GM03348 (cell line): ENCODE data around the gene S100A13.
A peak's percentile ranks its signal among the peaks of the same experiment; 100 is the strongest.
"Not testable (repeated sequence)": the region's sequence is repeated elsewhere in the genome, so short reads cannot be mapped to it uniquely, and the experiment has no call there.

Experiments
- DNase-seq: peaks from one replicate; pipeline ENCODE4 v3.0.0; 2012; ENCODE audit warnings: low spot score

The S100A13 gene

DNA sequence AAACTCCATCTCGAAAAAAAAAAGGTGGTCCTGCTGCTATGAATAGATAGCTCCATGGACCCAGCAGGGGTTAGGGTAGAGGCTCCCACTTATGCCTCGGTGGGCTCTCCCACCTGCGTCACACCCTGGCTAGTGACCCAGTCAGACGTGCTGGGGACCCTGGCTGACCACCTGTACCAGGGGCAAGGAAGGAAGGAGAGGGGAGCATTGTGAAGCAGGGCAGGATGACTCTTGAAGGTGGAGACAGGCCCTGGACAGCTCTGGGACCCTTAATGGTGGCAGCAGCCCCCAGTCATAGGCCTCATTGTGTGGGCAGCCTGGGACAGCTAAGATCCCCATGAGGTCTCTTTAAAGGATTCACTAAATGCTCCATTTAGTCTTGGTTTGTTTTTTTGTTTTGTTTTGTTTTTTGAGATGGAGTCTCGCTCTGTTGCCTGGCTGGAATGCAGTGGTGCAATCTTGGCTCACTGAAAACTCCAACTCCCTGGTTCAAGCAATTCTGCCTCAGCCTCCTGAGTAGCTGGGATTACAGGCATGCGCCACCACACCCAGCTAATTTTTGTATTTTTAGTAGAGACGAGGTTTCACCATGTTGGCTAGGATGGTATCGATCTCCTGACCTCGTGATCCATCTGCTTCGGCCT is 20.8 kb upstream of the S100A13 start:
- DNase-seq = no peak

DNA sequence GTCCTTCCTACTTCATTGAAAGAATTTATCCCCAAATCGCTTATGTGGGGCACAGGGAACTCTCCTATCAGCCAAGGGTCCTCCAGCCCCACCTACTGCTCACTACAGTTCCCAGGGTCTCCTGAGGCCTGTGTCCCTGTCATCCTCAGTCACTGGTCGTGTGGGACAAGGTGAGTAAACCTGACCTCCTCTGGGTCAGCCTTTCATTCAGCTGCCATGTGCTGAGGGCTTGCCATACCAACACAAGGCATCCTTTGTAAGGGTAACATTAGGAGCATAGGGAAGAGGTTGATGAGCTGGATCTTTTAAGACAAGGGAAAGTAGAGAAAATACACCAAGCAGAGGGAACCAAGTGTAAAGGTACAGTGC is 20.0 kb upstream of the S100A13 start:
- no peak for DNase-seq

DNA sequence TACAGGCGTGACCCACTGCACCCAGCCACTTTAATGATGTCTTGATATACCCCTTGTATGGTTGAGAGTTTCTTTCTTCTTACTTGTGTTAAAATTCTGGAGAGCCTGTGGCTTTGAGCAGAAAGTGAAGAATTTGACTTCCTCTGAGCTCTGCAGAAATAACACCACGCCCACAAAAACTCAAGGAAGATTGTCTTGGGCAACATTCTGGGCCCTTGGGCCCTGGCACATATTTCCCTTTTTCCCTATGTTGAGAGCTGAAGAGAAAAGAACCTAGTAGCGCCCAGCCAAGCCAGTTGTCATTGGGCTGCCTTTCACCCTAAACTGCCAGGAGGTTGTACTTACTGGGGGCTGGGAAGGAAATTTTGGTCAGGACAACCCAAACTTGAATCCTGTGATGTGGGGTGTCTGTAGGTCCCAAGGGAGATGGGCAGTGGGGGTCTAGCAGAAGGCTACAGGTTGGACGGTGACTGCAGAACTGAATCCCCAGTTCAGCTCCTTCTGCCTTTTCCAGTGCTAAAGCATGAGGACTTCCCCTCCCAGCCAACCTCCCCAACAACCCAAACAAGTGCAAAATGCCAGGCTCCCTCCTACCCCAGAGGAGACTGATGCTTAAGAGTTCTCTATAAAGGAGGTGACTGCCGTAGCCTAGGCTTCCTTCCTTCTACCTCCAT is 19.5 kb upstream of the S100A13 start:
- DNase-seq = no peak

DNA sequence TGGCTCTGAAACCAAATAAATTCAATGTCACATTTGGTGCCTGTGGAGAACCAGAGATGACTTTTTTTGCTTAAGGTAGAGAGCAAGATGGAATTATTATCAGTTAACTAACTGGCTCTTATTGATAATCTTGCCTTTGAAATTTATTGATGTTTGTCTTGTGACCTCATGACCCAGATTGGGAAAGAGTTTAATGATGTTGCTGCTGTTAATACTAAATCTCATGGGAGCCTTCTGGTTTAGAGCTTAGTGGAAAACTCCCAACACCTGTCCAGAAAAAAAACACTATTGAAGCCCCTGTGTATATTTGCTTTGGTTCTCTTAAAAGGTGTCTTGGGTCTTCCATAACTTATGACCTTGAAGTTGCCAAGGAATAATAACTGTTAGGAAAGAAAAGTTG is 16.5 kb upstream of the S100A13 start:
- no peak for DNase-seq

DNA sequence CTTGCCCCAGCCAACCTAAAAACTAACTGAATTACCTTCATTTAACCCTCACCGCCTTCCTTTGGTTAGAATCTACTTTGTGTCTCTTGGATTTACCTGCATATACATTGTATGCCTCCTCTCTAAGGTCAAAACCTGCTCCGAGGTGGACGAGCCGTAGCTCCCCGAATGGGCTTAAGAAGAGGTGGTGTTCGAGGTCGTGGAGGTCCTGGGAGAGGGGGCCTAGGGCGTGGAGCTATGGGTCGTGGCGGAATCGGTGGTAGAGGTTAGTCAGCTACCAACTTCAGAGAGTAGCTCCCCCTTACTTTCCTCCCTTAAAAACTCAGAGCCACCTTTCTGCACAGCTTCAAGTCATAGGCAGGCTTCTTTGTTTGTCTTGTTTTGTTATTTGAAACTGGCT is 15.8 kb upstream of the S100A13 start:
- no peak for DNase-seq

DNA sequence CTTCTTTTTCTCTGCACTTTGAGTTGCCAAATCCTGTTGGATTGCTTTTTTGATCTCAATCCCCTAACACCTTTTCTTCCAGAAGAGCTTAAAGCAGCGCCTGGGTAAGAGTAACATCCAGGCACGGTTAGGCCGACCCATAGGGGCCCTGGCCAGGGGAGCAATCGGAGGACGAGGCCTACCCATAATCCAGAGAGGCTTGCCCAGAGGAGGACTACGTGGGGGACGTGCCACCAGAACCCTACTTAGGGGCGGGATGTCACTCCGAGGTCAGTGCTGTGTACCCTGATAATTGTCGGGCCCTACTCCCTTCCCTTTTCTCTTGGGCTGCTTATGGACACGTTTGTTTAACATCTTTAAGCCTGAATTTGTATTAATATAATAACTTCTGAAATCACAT is 14.9 kb upstream of the S100A13 start:
- no peak for DNase-seq

DNA sequence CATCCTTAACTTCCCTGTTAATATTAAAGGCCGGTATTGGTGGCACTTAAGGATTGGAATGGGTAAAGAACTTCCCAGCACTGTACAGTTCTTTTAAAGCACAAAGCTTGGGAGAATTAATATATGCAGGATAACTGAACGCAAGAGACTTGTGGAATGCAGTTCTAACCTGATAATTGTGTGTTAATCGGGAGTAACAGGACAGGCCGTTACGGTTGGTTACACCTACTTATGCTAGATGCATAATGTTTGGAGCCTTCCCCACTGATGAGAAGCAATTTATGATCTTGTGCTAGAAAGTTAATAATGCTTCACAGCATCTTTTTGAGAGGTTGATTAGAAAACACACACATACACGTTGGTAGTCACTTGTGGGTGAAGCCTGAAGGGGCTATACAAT is 13.6 kb upstream of the S100A13 start:
- no peak for DNase-seq

DNA sequence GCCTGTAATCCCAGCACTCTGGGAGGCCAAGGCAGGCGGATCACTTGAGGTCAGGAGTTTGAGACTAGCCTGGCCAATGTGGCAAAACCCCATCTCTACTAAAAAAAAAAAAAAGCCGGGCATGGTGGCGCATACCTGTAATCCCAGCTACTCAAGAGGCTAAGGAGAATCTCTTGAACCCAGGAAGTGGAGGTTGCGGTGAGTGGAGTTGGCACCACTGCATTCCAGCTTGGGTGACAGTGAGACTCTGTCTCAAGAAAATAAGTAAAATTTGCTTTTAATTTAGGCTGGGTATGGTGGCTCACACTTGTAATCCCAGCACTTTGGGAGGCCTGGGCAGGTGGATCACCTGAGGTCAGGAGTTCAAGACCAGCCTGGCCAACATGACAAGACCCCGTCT is 12.9 kb upstream of the S100A13 start:
- not testable (repeated sequence) for DNase-seq

DNA sequence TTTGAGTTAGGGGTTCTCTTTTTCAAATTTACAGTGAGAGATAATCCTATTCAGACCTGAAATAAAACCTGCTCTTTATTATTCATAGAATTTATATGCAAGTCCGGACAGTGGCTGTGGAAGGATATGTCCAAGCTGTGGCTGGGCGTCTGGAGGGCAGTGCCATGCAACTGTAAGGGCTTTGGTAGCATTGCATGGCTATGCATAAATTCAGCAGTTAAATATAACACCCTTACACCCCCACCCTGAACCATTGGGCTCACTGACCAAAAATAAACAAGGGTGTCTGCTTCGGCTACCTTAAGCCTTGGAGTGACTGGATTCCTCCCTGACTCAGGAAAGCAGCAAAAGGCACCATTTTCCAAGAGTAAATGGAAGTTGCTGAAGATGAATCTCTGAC is 12.0 kb upstream of the S100A13 start:
- DNase-seq = no peak

DNA sequence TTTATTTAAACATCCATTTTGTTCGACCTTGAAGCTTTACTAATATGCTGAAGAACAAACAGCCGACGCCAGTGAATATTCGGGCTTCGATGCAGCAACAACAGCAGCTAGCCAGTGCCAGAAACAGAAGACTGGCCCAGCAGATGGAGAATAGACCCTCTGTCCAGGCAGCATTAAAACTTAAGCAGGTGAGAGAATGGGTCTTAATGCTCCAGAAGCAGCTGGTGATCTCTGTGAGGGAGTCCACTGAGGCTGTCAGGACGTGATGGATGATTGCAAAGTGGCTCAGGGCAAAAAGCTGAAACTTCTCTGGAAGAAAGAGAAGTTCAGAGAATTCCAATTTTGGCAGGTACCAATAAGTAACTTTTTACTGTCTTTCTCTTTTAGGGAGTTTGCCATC is 11.0 kb upstream of the S100A13 start:
- no peak for DNase-seq

DNA sequence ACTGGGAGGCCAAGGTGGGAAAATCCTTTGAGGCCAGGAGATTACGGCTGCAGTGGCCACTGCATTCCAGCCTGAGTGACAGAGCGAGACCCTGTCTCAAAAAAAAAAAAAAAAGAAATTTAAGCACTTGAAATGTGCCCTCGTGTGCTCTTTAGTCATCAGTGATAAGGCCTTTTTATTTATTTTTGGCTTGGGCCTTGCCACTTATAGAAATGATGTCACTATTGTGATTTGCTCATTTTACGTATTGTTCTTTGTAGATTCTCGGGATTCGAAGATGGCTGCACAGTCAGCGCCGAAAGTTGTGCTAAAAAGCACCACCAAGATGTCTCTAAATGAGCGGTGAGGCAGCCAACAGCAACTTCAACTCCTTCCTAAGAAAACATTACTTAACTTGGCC is 9.0 kb upstream of the S100A13 start:
- DNase-seq = no peak

DNA sequence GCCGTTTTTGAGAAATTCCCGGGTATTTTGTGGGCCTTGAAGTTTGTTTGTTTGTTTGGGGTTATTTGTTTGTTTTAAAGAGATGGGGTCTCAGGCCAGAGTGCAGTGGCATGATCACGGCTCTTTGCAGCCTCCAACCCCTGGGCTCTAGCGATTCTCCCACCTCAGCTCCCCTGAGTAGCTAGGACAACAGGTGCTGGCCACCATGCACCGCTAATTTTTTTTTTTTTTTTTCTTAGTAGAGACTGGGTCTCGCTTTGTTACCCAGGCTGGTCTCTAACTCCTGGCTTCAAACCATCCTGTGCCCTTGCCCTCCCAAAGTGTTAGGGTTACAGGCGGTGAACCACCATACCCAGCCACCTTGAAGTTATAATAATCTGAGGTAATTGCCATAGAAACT is 8.6 kb upstream of the S100A13 start:
- no peak for DNase-seq

DNA sequence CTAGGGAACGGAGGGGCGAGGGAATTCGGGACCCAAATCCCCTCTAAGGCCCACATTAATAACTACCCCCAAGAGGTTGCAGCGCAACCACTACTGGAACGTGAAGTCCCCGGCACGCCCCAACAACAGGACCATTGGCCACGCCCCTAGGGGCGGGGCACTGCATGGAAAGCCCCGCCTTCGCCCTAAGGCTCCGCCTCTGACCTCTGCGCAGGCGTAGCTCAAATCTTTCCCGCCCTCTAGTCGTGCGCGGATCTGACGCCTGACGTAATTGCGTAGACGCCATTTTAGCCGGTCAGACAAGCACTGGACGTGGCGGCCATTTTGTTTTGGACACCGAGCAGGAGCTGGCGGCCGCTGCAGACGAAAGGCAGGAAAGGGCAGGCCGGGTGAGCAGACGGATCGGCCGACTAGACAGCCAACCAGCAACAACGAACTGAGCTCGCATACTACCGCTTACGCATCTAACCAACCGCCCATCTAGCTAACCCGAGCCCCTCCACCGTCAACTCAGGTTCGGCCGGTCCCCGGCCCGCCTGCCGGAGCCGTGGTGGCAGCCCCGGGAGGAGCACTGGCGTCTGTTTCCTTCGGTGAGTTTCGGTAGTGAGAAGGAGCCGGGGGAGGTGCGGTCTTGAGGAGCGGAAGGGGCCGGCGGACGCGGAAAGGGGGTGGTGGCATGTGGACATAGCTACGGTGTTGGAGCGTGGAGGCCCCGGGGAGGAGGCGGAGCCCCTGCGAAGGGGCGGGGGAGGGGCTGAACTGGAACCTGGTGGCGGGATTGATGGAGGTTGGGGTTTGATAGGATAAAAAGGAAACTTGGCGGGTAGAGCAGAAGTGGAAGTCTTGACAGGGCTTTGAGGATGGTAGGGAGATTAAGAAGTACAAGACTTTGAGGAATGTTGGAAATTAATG is 6.7 kb upstream of the S100A13 start, which contains the start of gene CHTOP:
TSS of gene CHTOP (plus strand) at position 313 of the 912 bp plus-strand sequence. CDS start 2,523 bp downstream, outside the sequence.
- peak; percentile 97 for DNase-seq

DNA sequence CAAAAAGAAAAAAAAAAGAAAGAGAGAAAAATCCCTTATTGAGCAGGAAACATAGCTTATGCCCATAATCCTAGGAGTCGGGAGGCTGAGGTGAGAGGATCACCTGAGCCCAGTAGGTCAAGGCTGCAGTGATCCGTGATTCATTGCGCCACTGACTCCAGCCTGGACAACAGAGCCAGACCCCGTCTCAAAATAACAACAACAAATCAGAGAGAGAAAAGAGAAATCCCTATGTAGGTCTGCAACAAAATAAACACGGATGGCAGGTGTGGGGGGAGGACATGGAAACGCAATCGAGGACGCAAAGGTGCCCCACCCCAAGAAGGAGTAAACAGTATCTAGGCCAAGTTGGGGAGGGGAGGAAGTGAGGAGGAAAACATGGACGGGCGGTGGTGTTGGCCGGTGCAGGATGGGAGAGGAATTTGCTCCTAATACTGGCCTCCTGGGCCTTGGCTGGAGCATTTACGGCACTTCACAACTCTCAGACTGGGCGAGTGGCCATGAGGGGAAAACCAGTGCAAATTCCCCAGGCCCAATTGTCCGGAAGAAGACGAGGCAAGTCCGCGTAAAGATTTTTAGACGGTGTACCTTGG is 6.0 kb upstream of the S100A13 start:
- peak; percentile 58 for DNase-seq

DNA sequence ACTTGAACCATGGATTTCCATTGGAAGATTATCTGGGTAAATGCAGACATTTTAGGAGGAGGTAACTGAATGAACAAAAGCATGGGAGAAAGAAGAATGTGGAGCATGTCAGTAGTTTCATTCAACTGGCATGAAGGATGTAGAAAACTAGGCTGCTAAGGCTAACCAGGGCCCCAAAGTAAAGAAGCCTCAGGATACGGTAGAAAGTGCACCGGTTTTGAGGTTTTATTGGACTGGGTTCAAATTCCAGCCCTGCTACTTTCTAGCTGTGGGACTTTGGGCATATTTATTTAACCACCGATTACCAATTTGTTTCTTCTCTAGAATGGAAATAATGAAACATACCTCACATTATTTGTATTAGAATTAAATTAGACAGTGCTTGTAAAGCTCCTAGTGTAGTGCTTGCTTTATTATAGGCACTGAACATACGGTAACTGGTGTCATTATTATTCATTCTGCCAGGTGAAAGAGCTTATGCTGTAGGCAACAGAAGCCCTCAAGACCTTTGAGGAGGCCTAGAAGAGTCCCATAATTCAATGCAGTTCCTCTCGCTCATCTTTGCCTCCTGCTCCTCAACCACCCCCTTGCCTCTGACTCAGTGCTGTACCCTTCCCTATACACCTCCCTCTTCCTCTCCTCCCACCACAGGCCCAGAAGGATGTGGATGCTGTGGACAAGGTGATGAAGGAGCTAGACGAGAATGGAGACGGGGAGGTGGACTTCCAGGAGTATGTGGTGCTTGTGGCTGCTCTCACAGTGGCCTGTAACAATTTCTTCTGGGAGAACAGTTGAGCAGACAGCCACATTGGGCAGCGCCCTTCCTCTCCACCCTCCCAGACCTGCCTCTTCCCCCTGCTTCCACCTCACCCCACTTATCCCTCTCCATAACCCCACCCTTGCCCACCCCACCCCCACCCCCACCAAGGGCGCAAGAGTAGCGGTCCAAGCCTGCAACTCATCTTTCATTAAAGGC is 4.0 kb upstream of the S100A13 start:
- DNase-seq = no peak

DNA sequence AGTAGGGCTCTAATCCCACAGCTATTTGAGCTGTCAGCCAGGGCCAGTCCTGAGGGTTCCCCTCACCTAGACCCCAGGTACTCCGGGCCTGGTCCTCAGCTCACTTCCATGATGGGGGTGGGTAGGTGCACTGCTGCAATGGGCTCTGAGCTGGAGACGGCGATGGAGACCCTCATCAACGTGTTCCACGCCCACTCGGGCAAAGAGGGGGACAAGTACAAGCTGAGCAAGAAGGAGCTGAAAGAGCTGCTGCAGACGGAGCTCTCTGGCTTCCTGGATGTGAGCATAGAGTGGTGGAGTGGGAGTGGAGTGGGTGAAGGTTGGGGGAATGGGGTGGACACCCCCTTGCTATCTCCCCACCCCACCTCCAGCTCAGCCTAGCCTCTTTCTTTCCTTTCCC is 3.1 kb upstream of the S100A13 start:
- no peak for DNase-seq

DNA sequence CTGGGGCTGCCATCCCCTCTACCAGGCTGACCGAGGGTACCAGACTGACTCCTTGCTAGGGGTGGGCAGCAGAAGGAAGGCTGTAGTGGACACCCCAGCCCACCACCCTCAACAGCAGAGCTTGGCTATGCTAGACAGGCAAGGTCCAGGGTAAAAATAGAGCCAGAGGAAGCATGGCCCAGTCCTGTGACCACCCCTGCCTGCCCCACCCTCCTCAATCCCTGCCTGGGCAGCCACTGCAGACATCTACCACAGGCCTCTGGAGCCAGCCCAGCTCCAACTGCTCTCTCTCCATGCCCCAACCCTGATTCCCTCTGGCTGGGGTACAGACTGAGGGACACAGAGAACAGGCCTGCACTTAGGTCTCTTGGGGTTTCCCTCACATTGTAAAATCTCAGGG is 2.7 kb upstream of the S100A13 start:
- DNase-seq = peak; percentile 26

DNA sequence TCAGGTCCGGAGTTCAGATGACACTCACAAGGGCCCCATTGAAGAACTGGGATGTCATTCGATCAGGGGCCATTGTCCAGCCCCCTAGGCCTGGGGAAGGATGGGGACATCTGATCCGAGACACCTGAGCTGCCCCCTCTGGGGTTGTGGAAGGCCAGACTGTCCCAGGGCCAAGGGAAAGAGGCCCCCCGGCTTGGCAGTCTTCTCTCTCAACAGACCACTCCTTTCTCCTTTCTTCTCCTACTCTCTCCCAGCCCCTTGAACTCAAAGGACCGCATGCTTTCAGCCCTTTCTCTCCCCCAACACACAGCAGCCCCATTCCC is 2.0 kb upstream of the S100A13 start:
- no peak for DNase-seq

DNA sequence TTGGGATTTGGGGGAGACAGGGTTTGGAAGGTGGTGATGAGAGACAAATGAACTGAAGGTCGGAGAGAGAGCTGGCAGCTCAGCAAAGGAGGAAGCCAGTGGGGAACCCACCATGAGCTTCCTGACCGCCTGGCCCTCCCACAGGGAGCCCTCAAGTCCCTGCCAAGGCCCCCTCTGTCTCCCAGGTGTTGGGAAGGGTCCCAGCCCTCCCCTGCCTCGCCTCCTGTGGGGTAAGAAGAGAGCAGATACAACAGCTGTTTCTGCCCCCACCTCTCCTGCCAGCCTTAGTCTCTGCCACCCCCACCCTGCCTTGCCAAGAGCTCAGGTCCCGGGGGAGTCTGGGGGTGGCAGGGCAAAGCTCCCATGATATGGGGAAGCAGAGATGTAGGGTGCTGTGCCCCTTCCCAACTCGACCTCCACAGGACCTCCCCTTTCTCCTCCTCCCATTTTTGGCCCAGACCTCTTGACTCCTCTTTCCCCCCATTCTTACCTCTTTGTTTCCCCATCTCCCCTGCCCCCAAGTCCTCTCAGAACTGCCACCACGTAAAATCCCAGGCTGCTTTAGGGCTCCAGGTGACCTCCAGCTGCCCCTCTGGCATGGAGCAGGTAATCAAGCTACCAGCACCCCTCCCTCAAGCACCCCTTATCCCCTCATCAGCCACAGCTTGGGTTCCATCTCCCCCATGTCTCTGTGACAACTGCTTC is 1.5 kb upstream of the S100A13 start:
- no peak for DNase-seq

DNA sequence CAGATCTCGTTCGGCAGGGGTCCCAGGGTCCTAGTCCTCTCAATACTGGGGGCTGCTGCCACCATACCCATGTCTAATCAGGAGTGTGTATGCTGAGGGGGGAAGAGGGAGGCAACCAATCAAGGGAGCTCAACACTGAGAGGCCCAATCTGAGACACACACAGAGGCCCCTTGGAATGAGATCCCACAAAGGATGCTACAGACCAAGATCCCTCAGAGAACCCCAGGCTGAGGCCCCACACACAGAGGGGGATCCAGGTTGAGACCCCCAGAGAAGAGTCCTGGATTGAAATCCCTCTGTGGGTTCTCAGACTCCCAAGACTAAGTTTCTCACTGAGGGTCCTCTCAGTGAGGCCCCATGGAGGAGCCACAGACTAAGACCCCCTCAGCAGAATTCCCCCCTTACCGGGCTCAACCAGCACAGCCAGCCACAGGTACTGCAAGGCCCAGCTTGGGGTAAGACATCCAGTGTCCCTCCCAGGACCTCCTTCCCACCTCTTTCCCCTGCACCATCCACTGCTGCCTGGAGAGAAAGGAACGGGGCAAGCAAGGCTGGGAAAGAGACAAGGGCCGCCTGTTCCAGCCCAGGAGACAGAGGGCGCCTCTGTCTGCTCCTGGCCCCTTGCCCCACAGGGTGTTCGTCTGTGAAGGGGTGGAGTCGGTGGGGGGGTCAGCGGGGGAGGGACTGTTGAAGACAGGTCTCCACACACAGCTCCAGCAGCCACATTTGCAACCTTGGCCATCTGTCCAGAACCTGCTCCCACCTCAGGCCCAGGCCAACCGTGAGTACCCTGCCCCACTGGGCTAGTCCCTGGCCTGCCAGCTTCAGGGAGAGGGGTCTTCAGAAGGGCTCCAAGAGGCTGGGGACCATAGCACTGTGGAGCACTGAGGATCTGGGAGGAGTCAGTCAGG is 666 bp upstream of the S100A13 start, which contains the start of gene S100A1:
TSS of gene S100A1 (plus strand) at position 720 of the 912 bp plus-strand sequence. CDS start 2,088 bp downstream, outside the sequence.
- no peak for DNase-seq
